HL-60/S4 (cell line): Measurements from ENCODE around the gene SLC29A3.

Source experiments
- in situ Hi-C: fragments of 300-500 bp; cut with MboI; formaldehyde crosslinking; loops from 2 replicates; pipeline ENCODE4 v1.14.3; 2022; ENCODE audit warnings: low sequenced_read_pairs

SLC29A3 gene

GRCh38 chr10:71297343-71297742, 21.7 kb upstream of the SLC29A3 start:
- in situ Hi-C loops = no loop called here

DNA sequence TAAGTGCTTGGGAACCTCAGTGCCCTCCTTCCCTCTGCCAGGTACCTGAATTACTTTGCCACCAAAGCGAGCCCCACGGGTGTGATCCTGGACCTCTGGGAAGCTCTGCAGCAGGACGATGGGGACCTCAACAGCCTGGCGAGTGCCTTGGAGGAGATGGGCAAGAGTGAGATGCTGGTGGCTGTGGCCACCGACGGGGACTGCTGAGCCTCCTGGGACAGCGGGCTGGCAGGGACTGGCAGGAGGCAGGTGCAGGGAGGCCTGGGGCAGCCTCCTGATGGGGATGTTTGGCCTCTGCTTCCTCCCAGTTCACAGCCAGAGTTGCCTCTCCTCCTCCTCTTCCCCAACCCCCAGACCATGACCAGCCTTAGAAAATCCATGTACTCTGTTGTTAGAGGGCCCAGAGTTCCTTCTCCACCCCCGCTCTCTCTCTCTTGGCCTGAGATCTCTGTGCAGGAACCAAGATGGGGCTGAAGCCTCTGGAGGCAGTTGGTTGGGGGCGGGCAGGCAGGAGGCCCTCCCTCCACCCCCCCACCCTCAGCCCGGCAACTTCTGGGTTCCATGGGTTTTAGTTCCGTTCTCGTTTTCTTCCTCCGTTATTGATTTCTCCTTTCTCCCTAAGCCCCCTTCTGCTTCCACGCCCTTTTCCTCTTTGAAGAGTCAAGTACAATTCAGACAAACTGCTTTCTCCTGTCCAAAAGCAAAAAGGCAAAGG, 19.8 kb upstream of the SLC29A3 start:
- in situ Hi-C loops = no loop called here

DNA sequence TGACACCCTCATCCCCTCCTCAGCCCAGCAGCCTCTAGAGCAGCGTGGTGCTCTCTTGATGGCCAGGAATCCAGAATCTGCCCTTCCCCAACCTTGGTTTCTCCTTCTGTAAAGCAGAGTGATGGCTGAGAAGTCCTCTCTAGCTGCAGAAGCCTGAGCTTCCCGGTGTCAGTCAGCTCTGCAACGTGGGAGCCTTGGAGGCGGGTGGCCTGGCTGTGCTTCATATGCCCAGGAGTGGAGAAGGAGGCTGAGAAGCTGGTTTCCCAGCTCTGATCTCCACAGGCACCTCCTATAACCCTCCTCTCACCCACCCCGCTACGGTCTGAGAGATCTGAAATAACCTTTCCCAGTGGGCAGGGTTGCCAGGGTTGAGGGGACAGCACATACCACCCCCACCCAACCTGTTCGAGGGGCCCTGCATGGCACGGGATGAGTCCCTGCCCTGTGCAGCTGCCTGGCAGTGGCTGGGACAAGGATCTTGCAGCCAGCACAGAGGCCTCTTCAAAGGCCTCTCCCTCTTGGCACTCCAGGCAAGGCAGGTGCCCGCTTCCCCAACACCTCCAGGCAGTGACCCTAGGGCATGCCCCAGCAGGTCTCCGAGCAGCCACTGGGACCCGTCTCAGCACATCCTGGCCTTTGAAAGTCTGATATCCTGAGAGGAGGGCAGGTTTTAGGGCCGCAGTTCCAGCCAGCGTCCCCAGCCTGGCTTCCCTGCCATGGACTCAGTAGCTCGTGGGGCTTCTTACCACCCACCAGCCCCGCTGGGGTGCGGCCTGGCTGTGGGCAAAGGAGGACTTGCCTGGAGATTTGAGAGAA, 18.3 kb upstream of the SLC29A3 start:
- in situ Hi-C loops = no loop called here

DNA sequence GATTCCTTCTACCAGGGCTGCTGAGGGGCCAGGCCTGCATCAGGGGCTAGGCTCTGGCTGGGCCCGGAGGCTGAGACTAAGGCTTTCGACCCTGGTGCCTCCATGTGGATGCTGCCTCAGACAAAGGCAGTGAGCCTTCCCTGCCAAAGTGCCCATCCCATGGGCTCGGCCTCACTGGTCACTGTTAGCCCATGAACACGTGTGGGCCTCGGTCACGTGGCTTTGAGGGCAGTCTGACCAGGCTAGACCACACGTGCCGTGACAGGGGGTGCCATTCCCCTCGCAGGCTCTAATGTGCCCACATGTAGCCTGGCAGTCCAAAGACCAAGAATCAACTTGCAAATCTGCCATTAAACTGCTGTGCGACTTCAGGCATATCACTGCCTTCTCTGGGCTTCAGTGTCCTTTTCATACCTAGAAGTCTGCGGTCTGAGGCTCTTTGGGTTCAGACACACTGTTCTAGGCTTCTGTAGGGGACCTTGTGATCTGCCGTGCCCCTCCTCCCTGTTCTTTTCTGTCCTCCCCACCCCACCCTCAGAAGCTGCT, 17.6 kb upstream of the SLC29A3 start:
- in situ Hi-C loops = no loop called here

- in situ Hi-C loops = no loop called here
Measured at GRCh38 chr10:71302451-71302850, 16.6 kb upstream of the SLC29A3 start.

DNA sequence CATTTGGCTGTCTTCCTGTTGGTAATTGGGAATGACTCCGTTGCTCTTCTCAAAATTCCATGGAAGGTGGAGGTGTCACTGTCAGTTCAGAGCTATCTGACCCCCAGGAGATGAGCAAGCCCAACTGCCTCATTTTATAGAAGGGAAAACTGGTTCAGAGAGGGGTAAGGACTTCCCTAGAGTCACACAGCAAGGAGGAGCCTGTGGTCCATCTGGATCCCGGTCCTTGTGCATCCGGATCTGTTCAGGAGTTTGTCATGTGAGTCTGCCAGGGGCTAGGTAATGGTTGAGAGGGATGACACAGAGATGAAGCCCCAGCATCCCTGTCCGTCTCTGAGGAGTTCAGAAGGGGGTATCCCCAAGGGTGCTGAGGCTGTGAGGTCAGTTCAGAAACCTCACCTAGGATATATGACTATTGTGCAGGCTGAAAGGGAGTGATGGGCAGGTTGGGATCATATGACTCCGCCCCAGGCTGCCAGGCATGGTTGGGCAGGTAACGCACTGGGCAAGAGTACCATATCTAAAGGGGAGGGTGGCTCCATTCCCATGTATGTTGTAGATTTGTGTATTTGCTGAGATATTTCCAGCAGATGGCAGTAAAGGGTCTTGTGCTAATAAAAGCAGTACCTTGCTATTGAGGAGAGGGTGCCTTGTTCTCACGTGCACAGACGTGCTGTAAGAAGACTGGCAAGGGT, 16.0 kb upstream of the SLC29A3 start:
- in situ Hi-C loops = no loop called here

DNA sequence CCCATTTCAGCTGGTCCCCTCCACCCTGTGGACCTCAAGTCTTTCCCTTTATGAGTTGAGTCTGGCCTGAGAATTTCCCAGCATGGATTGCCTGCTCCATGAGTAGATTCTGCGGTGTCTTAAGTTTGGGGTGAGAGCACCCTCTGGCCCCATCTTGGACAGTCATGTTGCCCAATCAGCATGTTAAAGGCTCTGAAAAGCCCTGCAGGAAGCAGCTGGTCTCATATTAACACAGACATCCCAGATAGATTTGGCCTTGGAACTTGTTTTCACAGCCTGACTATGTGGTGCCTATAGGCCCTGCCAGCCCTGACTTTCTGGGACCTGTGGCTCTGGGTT, 15.5 kb upstream of the SLC29A3 start:
- in situ Hi-C loops = no loop called here

DNA sequence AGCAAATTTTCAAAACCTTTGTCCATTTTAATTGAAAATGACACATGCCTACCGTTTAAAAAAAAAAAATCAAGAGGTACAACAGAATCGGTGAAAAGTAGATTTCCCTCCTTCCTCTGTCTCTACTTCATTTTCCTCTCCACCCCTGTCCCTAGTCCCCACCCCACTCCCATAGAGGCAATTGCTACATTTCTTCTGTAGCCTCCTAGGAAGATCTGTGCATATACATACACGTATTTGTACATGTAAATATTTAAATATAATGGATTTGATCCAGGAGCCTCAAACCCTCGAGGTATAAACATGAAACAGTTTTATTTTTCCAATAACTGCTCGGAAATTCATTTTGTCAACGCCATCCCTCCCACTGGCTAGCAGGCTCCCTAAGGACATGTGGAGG, 14.1 kb upstream of the SLC29A3 start:
- in situ Hi-C loops = no loop called here

GRCh38 chr10:71306979-71307378, 12.1 kb upstream of the SLC29A3 start:
- in situ Hi-C loops = no loop called here

- in situ Hi-C loops = no loop called here
Measured at GRCh38 chr10:71307469-71308085, 11.5 kb upstream of the SLC29A3 start.

GRCh38 chr10:71308244-71308643, 10.8 kb upstream of the SLC29A3 start:
- in situ Hi-C loops = no loop called here

GRCh38 chr10:71308985-71309384, 10.1 kb upstream of the SLC29A3 start:
- in situ Hi-C loops = no loop called here

GRCh38 chr10:71309919-71310318, 9.1 kb upstream of the SLC29A3 start:
- in situ Hi-C loops = loop anchor here (10.0 kb wide), 2 partner anchors 255 to 505 kb away; no protein-coding TSS in a partner anchor

- in situ Hi-C loops = loop anchor here (10.0 kb wide), 2 partner anchors 253 to 503 kb away; no protein-coding TSS in a partner anchor
Measured at GRCh38 chr10:71312220-71312619, 6.8 kb upstream of the SLC29A3 start.

GRCh38 chr10:71312811-71313789, 6.0 kb upstream of the SLC29A3 start:
- in situ Hi-C loops = loop anchor here (10.0 kb wide), 2 partner anchors 252 to 502 kb away; no protein-coding TSS in a partner anchor

DNA sequence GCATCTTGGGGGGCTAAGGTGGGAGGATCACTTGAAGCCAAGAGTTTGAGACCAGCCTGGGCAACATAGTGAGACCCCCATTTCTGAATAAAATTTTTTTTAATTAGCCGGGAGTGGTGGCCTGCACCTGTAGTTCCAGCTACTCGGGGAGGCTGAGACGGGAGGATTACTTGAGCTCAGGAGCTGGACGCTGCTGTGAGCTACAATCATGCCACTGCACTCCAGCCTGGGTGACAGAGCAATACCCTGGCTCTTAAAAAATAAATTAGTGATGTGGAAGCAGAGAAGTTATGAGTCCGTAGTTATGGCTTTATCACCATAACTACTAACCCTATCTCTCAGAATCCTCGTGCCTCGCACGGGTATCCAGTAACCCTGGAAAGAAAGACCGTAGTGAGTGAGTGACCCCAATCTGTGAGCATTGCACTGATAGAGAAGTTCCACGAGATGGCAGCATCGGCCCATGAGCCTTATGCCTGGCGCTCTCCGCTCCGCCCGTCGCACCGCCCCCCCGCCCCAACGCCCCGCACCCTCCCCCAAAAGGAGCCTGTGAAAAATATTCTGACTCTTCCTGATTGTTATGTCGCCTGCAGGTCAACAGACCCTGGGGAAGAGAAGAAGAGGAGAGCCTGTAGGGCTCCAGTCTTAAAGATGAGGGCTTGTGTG, 4.9 kb upstream of the SLC29A3 start:
- in situ Hi-C loops = loop anchor here (10.0 kb wide), 2 partner anchors 251 to 501 kb away; no protein-coding TSS in a partner anchor

DNA sequence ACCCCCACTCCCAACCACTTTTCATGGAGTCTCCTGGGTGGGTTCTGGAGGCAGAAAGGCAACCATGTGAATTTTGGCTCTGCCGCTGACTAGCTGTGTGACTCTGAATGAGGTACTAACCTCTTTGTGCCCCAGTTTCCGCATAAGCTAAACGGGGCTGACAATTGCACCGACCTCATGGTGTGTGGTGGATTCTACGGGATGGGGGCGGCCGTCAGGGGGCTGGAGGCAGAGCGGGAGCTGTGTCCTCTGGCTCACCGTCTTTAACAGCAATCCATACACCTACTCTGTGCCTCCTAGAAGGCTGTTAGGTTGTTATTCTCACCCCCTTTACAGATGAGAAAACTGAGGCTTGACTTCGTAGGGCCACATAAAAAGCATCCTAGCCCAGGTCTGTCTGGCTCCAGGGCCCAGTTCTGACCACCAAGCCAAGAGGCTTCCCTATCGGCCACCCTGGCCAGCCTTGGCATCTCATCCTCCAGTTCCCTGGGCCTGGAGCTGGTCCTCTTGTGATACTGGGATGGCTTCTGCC, 4.3 kb upstream of the SLC29A3 start:
- in situ Hi-C loops = loop anchor here (5.0 to 10.0 kb wide), 3 partner anchors 68 to 500 kb away; no protein-coding TSS in a partner anchor

DNA sequence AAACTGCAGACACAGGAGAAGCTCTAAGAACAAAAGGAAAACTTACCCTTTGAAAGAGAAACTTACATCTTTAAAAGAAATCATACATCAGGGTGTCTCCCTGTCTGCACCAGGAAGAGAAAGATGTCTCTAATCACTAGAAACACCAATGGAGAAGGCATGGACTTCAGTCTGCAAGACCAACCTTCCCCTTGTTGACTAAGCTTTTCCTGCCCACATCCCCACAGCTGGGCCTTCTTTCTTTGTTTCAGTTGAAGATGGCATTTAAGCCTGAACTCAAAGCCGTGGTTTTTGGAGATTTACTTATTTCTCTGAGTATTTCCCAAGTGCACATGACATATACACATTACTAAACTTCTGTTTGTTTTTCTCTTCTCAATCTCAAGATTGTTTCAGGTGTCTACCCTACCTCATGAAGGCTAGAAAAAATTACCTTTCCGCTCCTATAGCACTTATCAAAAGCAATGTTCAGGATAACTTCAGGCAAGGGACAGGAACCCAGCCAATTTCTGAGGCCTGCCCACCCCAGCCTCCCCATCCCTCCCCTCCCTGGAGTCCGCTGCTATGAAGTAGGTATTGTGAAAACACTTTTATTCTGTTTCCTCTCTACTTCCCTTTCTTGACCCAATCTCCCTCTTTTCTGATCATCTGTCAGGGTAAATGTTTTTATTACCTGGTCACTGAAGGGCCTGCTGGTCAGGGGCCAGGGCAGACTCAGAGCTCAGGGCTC, 2.8 kb upstream of the SLC29A3 start:
- in situ Hi-C loops = loop anchor here (5.0 to 10.0 kb wide), 3 partner anchors 66 to 499 kb away; no protein-coding TSS in a partner anchor
